Naive B cell (primary cell): ENCODE data around the gene COX5B. TPM values are rescaled to one million over a fixed set of nuclear protein-coding genes. Genes with fewer than 3 reads are reported as not detected.
"Not testable (repeated sequence)": the region's sequence is repeated elsewhere in the genome, so short reads cannot be mapped to it uniquely, and the experiment has no call there.

Experiments used
- ATAC-seq, 2 donors: fragments of 150-1000 bp; cut with Tn5 transposase; 2 replicates each; pipeline ENCODE4 v1.10.0; 2021; ENCODE audit warnings: low read depth in 2 of 2, mild to moderate bottlenecking in 2 of 2, moderate library complexity in 2 of 2
- DNase-seq: peaks from one replicate; pipeline ENCODE4 v3.0.0; 2022
- H3K27ac Mint-ChIP-seq, 6 donors: one replicate each; pipeline ENCODE4 v1.8.0; 2020 to 2022; ENCODE audit warnings: mild to moderate bottlenecking in 6 of 6, mixed read lengths in 6 of 6, moderate library complexity in 5 of 6, inconsistent platforms in 2 of 6
- H3K27me3 Mint-ChIP-seq, 3 donors: one replicate each; pipeline ENCODE4 v1.8.0; 2021 to 2022; ENCODE audit warnings: mixed read lengths in 3 of 3, mild to moderate bottlenecking in 1 of 3
- H3K36me3 Mint-ChIP-seq, 2 donors: one replicate each; pipeline ENCODE4 v1.8.0; 2020 to 2022; ENCODE audit warnings: mixed read lengths in 2 of 2, inconsistent platforms in 1 of 2, mild to moderate bottlenecking in 1 of 2
- H3K4me1 Mint-ChIP-seq, 3 donors: one replicate each; pipeline ENCODE4 v1.8.0; 2020 to 2022; ENCODE audit warnings: mixed read lengths in 3 of 3, inconsistent platforms in 1 of 3, mild to moderate bottlenecking in 1 of 3, moderate library complexity in 1 of 3
- H3K4me3 Mint-ChIP-seq, 8 donors: one replicate each; pipeline ENCODE4 v1.8.0; 2020 to 2022; ENCODE audit warnings: mild to moderate bottlenecking in 8 of 8, mixed read lengths in 8 of 8, moderate library complexity in 8 of 8, inconsistent platforms in 2 of 8
- H3K9me3 Mint-ChIP-seq, 7 donors: one replicate each; pipeline ENCODE4 v1.8.0; 2020 to 2022; ENCODE audit warnings: mixed read lengths in 7 of 7, mild to moderate bottlenecking in 5 of 7, inconsistent platforms in 2 of 7, moderate library complexity in 1 of 7
- polyA plus RNA-seq, 6 donors: library from polyadenylated mRNA; unstranded; fragments of 300-500 nt; fragmentation: Illumina TruSeq; gene quantifications; one replicate each; pipeline ENCODE4 v1.2.3, GENCODE V29; 2021; ENCODE audit warnings: low read depth in 6 of 6

Gene COX5B
- polyA plus RNA-seq: 100 to 1,000 TPM; 280 to 362 (median 320) TPM

- no peaks in the 10 kb centered on the region for H3K27me3 Mint-ChIP-seq
- peak; percentile 96 to 97 for ATAC-seq
- peak within 1 kb of the TSS; percentile 93 to 98 (median 96) for H3K4me3 Mint-ChIP-seq
- H3K27ac Mint-ChIP-seq: peak within 1 kb of the TSS; percentile 89 to 99 (median 96)
- DNase-seq: peak; percentile 97
- H3K36me3 Mint-ChIP-seq: peaks cover 8 to 9% of the 10 kb centered on the region in 2 donors
- no peaks in the 10 kb centered on the region for H3K9me3 Mint-ChIP-seq
- peaks cover 22 to 32% (median 31%) of the 10 kb centered on the region in 3 donors for H3K4me1 Mint-ChIP-seq
Measured at GRCh38 chr2:97645695-97646629, at the start of gene COX5B. Gene COX5B (plus strand): TSS chr2:97646062. CDS start chr2:97646087, 25 bp downstream.

- DNase-seq, H3K9me3 Mint-ChIP-seq, H3K4me1 Mint-ChIP-seq, ATAC-seq, H3K27ac Mint-ChIP-seq, H3K4me3 Mint-ChIP-seq, H3K36me3 Mint-ChIP-seq: not testable (repeated sequence)
- peaks cover 10 to 49% (median 25%) of the 10 kb centered on the region in 3 donors for H3K27me3 Mint-ChIP-seq
Measured at GRCh38 chr2:97596180-97596579, 49.7 kb upstream of the COX5B start.

GRCh38 chr2:97601537-97601936 lies 44.3 kb upstream of the COX5B start:
- not testable (repeated sequence) for H3K4me3 Mint-ChIP-seq, DNase-seq, H3K4me1 Mint-ChIP-seq, H3K36me3 Mint-ChIP-seq, ATAC-seq, H3K9me3 Mint-ChIP-seq, H3K27ac Mint-ChIP-seq
- peaks cover 16 to 38% (median 26%) of the 10 kb centered on the region in 3 donors for H3K27me3 Mint-ChIP-seq

GRCh38 chr2:97605109-97605508 lies 40.8 kb upstream of the COX5B start:
- not testable (repeated sequence) for H3K4me1 Mint-ChIP-seq, H3K4me3 Mint-ChIP-seq, ATAC-seq, H3K9me3 Mint-ChIP-seq, H3K27ac Mint-ChIP-seq, H3K36me3 Mint-ChIP-seq, DNase-seq
- peaks cover 9 to 17% (median 16%) of the 10 kb centered on the region in 3 donors for H3K27me3 Mint-ChIP-seq

GRCh38 chr2:97605524-97606339 lies 40.1 kb upstream of the COX5B start:
- H3K36me3 Mint-ChIP-seq: not testable (repeated sequence)

GRCh38 chr2:97608745-97609144 lies 37.1 kb upstream of the COX5B start:
- H3K4me1 Mint-ChIP-seq, H3K4me3 Mint-ChIP-seq, H3K27me3 Mint-ChIP-seq, H3K9me3 Mint-ChIP-seq, H3K27ac Mint-ChIP-seq, ATAC-seq, DNase-seq, H3K36me3 Mint-ChIP-seq: not testable (repeated sequence)

More at GRCh38 chr2:97605524-97606339, 40.1 kb upstream of the COX5B start:
- not testable (repeated sequence) for H3K9me3 Mint-ChIP-seq, H3K27ac Mint-ChIP-seq, H3K4me3 Mint-ChIP-seq, DNase-seq, ATAC-seq, H3K4me1 Mint-ChIP-seq
- H3K27me3 Mint-ChIP-seq: peaks cover 6 to 12% (median 11%) of the 10 kb centered on the region in 3 donors

GRCh38 chr2:97611895-97612294 lies 34.0 kb upstream of the COX5B start:
- not testable (repeated sequence) for H3K36me3 Mint-ChIP-seq, H3K4me1 Mint-ChIP-seq, DNase-seq, H3K4me3 Mint-ChIP-seq, H3K9me3 Mint-ChIP-seq, H3K27ac Mint-ChIP-seq, H3K27me3 Mint-ChIP-seq, ATAC-seq

- not testable (repeated sequence) for H3K4me1 Mint-ChIP-seq, H3K9me3 Mint-ChIP-seq, DNase-seq, H3K4me3 Mint-ChIP-seq, H3K27me3 Mint-ChIP-seq, H3K36me3 Mint-ChIP-seq, ATAC-seq, H3K27ac Mint-ChIP-seq
Measured at GRCh38 chr2:97615746-97616145, 30.1 kb upstream of the COX5B start.

GRCh38 chr2:97617911-97618310 lies 28.0 kb upstream of the COX5B start:
- H3K27ac Mint-ChIP-seq: no peak overlapping the region
- H3K4me3 Mint-ChIP-seq: no peak overlapping the region
- no peaks in the 10 kb centered on the region for H3K4me1 Mint-ChIP-seq
- DNase-seq: no peak
- H3K27me3 Mint-ChIP-seq: no peaks in the 10 kb centered on the region
- no peaks in the 10 kb centered on the region for H3K36me3 Mint-ChIP-seq
- ATAC-seq: no peak
- no peaks in the 10 kb centered on the region for H3K9me3 Mint-ChIP-seq

GRCh38 chr2:97618939-97619827 lies 26.7 kb upstream of the COX5B start:
- not testable (repeated sequence) for H3K27ac Mint-ChIP-seq, H3K4me1 Mint-ChIP-seq, DNase-seq, H3K36me3 Mint-ChIP-seq, H3K4me3 Mint-ChIP-seq, H3K27me3 Mint-ChIP-seq, ATAC-seq, H3K9me3 Mint-ChIP-seq

GRCh38 chr2:97620492-97620891 lies 25.4 kb upstream of the COX5B start:
- not testable (repeated sequence) for H3K36me3 Mint-ChIP-seq, ATAC-seq, H3K4me3 Mint-ChIP-seq

GRCh38 chr2:97622976-97623375 lies 22.9 kb upstream of the COX5B start:
- ATAC-seq, H3K4me1 Mint-ChIP-seq, H3K9me3 Mint-ChIP-seq, H3K4me3 Mint-ChIP-seq, DNase-seq, H3K27ac Mint-ChIP-seq, H3K36me3 Mint-ChIP-seq: not testable (repeated sequence)
- H3K27me3 Mint-ChIP-seq: peaks cover 0 to 16% (median 3%) of the 10 kb centered on the region in 3 donors

More at GRCh38 chr2:97620492-97620891, 25.4 kb upstream of the COX5B start:
- H3K4me1 Mint-ChIP-seq, DNase-seq, H3K27ac Mint-ChIP-seq, H3K27me3 Mint-ChIP-seq, H3K9me3 Mint-ChIP-seq: not testable (repeated sequence)
